ENCODE data around the gene ITPKB.
"Not testable (repeated sequence)": the region's sequence is repeated elsewhere in the genome, so short reads cannot be mapped to it uniquely, and the experiment has no call there.

ITPKB gene

GRCh38 chr1:226616636-226617035 lies 122.4 kb downstream of the ITPKB start:
- DNase-seq, result no peak

GRCh38 chr1:226615876-226616275 lies 123.2 kb downstream of the ITPKB start:
- no peak for DNase-seq

- not testable (repeated sequence) for DNase-seq
Observed at GRCh38 chr1:226611980-226612379, 127.1 kb downstream of the ITPKB start.

- DNase-seq, result no peak
Observed at GRCh38 chr1:226611301-226611700, 127.8 kb downstream of the ITPKB start.

- DNase-seq, result no peak
Observed at GRCh38 chr1:226610671-226611070, 128.4 kb downstream of the ITPKB start.

GRCh38 chr1:226609836-226610455 lies 129.1 kb downstream of the ITPKB start:
- DNase-seq, result no peak

- DNase-seq, result peak; percentile 14
Observed at GRCh38 chr1:226608699-226609505, 130.2 kb downstream of the ITPKB start.

GRCh38 chr1:226607821-226608220 lies 131.3 kb downstream of the ITPKB start:
- DNase-seq, result no peak

GRCh38 chr1:226607268-226607660 lies 131.8 kb downstream of the ITPKB start:
- no peak for DNase-seq

- no peak for DNase-seq
Observed at GRCh38 chr1:226606311-226607267, 132.5 kb downstream of the ITPKB start.

- DNase-seq, result no peak
Observed at GRCh38 chr1:226605318-226605950, 133.6 kb downstream of the ITPKB start.

GRCh38 chr1:226604560-226605317 lies 134.3 kb downstream of the ITPKB start:
- DNase-seq, result no peak

GRCh38 chr1:226603858-226604559 lies 135.1 kb downstream of the ITPKB start:
- DNase-seq, result no peak

- DNase-seq, result peak; percentile 27
Observed at GRCh38 chr1:226603022-226603857, 135.8 kb downstream of the ITPKB start.

- DNase-seq, result no peak
Observed at GRCh38 chr1:226602186-226603021, 136.7 kb downstream of the ITPKB start.

- DNase-seq, result no peak
Observed at GRCh38 chr1:226601456-226601855, 137.6 kb downstream of the ITPKB start.

- DNase-seq, result no peak
Observed at GRCh38 chr1:226600254-226600653, 138.8 kb downstream of the ITPKB start.

- DNase-seq, result no peak
Observed at GRCh38 chr1:226599636-226600238, 139.3 kb downstream of the ITPKB start.

- DNase-seq, result not testable (repeated sequence)
Observed at GRCh38 chr1:226598955-226599354, 140.1 kb downstream of the ITPKB start.
